H1 (cell line): ENCODE data around the gene ITGB8. TPM values are rescaled to one million over a fixed set of nuclear protein-coding genes. Genes with fewer than 3 reads are reported as not detected.

Experiments used
- HDAC2 ChIP-seq, 2 experiments: fragments of 300-600 bp in 1 of 2; sonication (generic) in 1 of 2; IDR thresholded peaks; 2 replicates each; pipeline ENCODE4 v1.6.1; 2011 to 2012; ENCODE audit warnings: low read depth in 2 of 2, low read length in 2 of 2, mild to moderate bottlenecking in 2 of 2, moderate library complexity in 2 of 2, borderline replicate concordance in 1 of 2, inconsistent platforms in 1 of 2
- PHF8 ChIP-seq: fragments of 200-600 bp; sonication (generic); conservative IDR thresholded peaks from 2 replicates; pipeline ENCODE4 v1.7.1; 2012; ENCODE audit warnings: low read depth, mild to moderate bottlenecking, inconsistent platforms, low read length, moderate library complexity
- RAD21 ChIP-seq, 2 experiments: IDR thresholded peaks in 1 of 2; conservative IDR thresholded peaks in 1 of 2; 2 replicates each; pipeline ENCODE4 v1.6.1; 2011; ENCODE audit warnings: low read depth in 2 of 2, low read length in 2 of 2, improper control_type of control experiment in 1 of 2, inconsistent platforms in 1 of 2, mild to moderate bottlenecking in 1 of 2, moderate library complexity in 1 of 2
- RFX5 ChIP-seq: IDR thresholded peaks from 2 replicates; pipeline ENCODE4 v1.6.1; 2011; ENCODE audit warnings: low read depth, low read length, improper control_type of control experiment, borderline replicate concordance
- TBP ChIP-seq: IDR thresholded peaks from 2 replicates; pipeline ENCODE4 v1.6.1; 2011; ENCODE audit warnings: low read depth, low read length, improper control_type of control experiment
- polyA plus RNA-seq, 7 experiments: library from polyadenylated mRNA; depleted of rRNA in 3 of 7; stranded (reverse) in 5 of 7; unstranded in 2 of 7; fragments of >200 nt in 5 of 7; fragments of 200-250 nt in 2 of 7; gene quantifications; 1 replicate in 5 of 7; 2 replicates in 1 of 7; 4 replicates in 1 of 7; pipeline versions ENCODE4 v1.2.1 to v1.2.3, GENCODE V29; 2011 to 2013; ENCODE audit warnings: missing spikeins in 2 of 7, mixed read lengths in 2 of 7
- total RNA-seq: library from RNA; stranded (reverse); fragmentation: NEBNext Ultra II Directional; extraction: Animal tissue kit (Norgen Biotek cat#: 25700); gene quantifications from 2 replicates; pipeline ENCODE4 v1.2.1, GENCODE V29; 2021
- TF ChIP-seq, protein P1 (sequence below): fragments of 300-600 bp; sonication (generic); IDR thresholded peaks from 2 replicates; pipeline ENCODE4 v1.7.1; 2012; ENCODE audit warnings: low read length, moderate library complexity, mild to moderate bottlenecking, inconsistent platforms; ENCODE audit not compliant: insufficient replicate concordance

The ITGB8 gene
- total and polyA plus RNA-seq, 2 of the 8 experiments (the other 6 are each of a cell fraction or from before 2014, with no cell fraction given), result 1.2 to 3.6 TPM

DNA sequence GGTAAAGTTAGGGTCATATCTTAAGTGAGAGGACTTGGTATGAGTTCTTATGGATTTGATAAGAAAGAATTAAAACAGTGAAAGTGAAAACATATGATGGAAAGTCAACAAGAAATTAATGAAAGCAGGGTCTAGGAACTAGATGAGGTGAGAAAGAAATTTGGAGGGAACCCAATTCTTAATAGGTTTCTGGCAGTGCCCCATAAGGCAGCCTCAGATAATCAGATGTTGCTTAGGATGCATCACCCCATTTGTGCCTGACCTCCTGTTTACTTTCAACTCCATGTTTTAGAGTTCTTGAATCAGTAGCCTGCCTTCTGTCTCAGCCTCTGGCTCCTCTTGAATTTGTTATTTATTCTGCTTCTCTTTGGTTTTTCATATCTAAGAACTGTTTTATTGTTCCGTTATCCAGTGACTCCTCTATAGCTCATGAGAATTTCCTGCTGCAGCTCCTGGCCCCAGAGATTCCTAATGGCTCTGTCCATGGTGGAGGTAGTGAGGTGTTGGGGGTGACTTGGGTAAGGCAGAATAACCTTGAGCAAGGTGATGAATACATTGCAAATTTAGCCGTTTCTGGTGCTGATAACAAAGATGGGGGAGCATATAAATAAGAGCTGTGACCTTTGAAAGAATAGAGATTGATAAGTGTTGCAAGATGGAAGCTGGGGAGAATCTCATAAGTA lies 17.6 kb downstream of the ITGB8 start (continued):
- TF ChIP-seq, protein P1, sequence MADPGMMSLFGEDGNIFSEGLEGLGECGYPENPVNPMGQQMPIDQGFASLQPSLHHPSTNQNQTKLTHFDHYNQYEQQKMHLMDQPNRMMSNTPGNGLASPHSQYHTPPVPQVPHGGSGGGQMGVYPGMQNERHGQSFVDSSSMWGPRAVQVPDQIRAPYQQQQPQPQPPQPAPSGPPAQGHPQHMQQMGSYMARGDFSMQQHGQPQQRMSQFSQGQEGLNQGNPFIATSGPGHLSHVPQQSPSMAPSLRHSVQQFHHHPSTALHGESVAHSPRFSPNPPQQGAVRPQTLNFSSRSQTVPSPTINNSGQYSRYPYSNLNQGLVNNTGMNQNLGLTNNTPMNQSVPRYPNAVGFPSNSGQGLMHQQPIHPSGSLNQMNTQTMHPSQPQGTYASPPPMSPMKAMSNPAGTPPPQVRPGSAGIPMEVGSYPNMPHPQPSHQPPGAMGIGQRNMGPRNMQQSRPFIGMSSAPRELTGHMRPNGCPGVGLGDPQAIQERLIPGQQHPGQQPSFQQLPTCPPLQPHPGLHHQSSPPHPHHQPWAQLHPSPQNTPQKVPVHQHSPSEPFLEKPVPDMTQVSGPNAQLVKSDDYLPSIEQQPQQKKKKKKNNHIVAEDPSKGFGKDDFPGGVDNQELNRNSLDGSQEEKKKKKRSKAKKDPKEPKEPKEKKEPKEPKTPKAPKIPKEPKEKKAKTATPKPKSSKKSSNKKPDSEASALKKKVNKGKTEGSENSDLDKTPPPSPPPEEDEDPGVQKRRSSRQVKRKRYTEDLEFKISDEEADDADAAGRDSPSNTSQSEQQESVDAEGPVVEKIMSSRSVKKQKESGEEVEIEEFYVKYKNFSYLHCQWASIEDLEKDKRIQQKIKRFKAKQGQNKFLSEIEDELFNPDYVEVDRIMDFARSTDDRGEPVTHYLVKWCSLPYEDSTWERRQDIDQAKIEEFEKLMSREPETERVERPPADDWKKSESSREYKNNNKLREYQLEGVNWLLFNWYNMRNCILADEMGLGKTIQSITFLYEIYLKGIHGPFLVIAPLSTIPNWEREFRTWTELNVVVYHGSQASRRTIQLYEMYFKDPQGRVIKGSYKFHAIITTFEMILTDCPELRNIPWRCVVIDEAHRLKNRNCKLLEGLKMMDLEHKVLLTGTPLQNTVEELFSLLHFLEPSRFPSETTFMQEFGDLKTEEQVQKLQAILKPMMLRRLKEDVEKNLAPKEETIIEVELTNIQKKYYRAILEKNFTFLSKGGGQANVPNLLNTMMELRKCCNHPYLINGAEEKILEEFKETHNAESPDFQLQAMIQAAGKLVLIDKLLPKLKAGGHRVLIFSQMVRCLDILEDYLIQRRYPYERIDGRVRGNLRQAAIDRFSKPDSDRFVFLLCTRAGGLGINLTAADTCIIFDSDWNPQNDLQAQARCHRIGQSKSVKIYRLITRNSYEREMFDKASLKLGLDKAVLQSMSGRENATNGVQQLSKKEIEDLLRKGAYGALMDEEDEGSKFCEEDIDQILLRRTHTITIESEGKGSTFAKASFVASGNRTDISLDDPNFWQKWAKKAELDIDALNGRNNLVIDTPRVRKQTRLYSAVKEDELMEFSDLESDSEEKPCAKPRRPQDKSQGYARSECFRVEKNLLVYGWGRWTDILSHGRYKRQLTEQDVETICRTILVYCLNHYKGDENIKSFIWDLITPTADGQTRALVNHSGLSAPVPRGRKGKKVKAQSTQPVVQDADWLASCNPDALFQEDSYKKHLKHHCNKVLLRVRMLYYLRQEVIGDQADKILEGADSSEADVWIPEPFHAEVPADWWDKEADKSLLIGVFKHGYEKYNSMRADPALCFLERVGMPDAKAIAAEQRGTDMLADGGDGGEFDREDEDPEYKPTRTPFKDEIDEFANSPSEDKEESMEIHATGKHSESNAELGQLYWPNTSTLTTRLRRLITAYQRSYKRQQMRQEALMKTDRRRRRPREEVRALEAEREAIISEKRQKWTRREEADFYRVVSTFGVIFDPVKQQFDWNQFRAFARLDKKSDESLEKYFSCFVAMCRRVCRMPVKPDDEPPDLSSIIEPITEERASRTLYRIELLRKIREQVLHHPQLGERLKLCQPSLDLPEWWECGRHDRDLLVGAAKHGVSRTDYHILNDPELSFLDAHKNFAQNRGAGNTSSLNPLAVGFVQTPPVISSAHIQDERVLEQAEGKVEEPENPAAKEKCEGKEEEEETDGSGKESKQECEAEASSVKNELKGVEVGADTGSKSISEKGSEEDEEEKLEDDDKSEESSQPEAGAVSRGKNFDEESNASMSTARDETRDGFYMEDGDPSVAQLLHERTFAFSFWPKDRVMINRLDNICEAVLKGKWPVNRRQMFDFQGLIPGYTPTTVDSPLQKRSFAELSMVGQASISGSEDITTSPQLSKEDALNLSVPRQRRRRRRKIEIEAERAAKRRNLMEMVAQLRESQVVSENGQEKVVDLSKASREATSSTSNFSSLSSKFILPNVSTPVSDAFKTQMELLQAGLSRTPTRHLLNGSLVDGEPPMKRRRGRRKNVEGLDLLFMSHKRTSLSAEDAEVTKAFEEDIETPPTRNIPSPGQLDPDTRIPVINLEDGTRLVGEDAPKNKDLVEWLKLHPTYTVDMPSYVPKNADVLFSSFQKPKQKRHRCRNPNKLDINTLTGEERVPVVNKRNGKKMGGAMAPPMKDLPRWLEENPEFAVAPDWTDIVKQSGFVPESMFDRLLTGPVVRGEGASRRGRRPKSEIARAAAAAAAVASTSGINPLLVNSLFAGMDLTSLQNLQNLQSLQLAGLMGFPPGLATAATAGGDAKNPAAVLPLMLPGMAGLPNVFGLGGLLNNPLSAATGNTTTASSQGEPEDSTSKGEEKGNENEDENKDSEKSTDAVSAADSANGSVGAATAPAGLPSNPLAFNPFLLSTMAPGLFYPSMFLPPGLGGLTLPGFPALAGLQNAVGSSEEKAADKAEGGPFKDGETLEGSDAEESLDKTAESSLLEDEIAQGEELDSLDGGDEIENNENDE, result no peak
- no peak for TF ChIP-seq PHF8
- no peak for TF ChIP-seq RAD21 (IDR thresholded peaks at IDR 0.05 in 1 of 2, conservative IDR thresholded peaks at IDR 0.05 in 1 of 2; ENCODE audit: low read depth in 2 of 2, low read length in 2 of 2)
- no peak for TF ChIP-seq TBP
- TF ChIP-seq RFX5, result no peak
- TF ChIP-seq HDAC2 (IDR thresholded peaks at IDR 0.05; ENCODE audit: borderline replicate concordance in 1 of 2, low read depth in 2 of 2, low read length in 2 of 2), result no peak
